Measurements from ENCODE around the gene NEDD4L.

DNA sequence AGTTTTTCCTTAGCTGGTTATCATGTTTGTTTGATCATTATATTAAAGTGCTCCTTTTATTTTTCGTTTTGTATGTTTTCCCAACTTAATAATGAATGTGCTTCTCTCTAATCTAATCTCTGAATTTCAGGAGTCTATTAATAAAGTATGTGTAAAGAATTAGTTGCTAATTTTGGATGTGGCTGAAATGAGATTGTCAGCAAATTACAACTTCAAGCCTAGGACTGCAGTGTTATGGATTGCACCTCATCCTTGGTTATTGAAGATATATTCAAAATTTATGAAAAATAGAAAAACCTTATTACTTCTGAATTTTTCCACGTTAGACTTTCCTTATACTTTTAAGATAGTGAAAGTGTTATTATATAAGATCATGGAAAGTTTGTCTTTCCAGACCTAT, 227.7 kb downstream of the NEDD4L start:
- TF ChIP-seq, protein P1, sequence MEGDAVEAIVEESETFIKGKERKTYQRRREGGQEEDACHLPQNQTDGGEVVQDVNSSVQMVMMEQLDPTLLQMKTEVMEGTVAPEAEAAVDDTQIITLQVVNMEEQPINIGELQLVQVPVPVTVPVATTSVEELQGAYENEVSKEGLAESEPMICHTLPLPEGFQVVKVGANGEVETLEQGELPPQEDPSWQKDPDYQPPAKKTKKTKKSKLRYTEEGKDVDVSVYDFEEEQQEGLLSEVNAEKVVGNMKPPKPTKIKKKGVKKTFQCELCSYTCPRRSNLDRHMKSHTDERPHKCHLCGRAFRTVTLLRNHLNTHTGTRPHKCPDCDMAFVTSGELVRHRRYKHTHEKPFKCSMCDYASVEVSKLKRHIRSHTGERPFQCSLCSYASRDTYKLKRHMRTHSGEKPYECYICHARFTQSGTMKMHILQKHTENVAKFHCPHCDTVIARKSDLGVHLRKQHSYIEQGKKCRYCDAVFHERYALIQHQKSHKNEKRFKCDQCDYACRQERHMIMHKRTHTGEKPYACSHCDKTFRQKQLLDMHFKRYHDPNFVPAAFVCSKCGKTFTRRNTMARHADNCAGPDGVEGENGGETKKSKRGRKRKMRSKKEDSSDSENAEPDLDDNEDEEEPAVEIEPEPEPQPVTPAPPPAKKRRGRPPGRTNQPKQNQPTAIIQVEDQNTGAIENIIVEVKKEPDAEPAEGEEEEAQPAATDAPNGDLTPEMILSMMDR (IDR thresholded peaks at IDR 0.05), result no peak
- no peak for TF ChIP-seq POLR2AphosphoS5 (IDR thresholded peaks at IDR 0.05; ENCODE audit: low read depth, low read length)
- TF ChIP-seq, protein P2, sequence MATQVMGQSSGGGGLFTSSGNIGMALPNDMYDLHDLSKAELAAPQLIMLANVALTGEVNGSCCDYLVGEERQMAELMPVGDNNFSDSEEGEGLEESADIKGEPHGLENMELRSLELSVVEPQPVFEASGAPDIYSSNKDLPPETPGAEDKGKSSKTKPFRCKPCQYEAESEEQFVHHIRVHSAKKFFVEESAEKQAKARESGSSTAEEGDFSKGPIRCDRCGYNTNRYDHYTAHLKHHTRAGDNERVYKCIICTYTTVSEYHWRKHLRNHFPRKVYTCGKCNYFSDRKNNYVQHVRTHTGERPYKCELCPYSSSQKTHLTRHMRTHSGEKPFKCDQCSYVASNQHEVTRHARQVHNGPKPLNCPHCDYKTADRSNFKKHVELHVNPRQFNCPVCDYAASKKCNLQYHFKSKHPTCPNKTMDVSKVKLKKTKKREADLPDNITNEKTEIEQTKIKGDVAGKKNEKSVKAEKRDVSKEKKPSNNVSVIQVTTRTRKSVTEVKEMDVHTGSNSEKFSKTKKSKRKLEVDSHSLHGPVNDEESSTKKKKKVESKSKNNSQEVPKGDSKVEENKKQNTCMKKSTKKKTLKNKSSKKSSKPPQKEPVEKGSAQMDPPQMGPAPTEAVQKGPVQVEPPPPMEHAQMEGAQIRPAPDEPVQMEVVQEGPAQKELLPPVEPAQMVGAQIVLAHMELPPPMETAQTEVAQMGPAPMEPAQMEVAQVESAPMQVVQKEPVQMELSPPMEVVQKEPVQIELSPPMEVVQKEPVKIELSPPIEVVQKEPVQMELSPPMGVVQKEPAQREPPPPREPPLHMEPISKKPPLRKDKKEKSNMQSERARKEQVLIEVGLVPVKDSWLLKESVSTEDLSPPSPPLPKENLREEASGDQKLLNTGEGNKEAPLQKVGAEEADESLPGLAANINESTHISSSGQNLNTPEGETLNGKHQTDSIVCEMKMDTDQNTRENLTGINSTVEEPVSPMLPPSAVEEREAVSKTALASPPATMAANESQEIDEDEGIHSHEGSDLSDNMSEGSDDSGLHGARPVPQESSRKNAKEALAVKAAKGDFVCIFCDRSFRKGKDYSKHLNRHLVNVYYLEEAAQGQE (IDR thresholded peaks at IDR 0.05; ENCODE audit: insufficient read depth in 1 of 2, low read depth in 2 of 2, low read length in 1 of 2), result no peak
- TF ChIP-seq SIN3A (IDR thresholded peaks at IDR 0.05; ENCODE audit: borderline replicate concordance, insufficient read depth, low read depth, low read length), result no peak
